K562 (cell line): ENCODE data around the gene IMPG2. TPM values are rescaled to one million over a fixed set of nuclear protein-coding genes. Genes with fewer than 3 reads are reported as not detected.

Experiments used
- ATAC-seq: fragments of 200-7000 bp; cut with Tn5 transposase; 3 replicates; pipeline ENCODE4 v1.9.1; 2020; ENCODE audit warnings: moderate library complexity
- BruUV-seq: library from RNA; stranded (reverse); fragments of 400-500 nt; replicated peaks from 2 replicates; lab custom pipeline; 2021; lab: Mats Ljungman, UMichigan
- CTCF ChIA-PET: fragments of 300-600 bp; formaldehyde crosslinking; extraction: SDS; loops from one replicate; lab custom pipeline; 2021; ENCODE audit warnings: low intra/inter-chr PET ratio; lab: Yijun Ruan, JAX
- POLR2A ChIA-PET: fragments of 300-600, 350-650 bp; sonication (Branson Sonifier 250); formaldehyde crosslinking; extraction: SDS; loops from one replicate; lab custom pipeline; 2021; ENCODE audit warnings: antibody characterized with exemption, inconsistent platforms; lab: Yijun Ruan, JAX
- DNase-seq, 4 experiments: peaks; one replicate each; pipeline versions ENCODE4 v3.0.0 to v3.0.0-alpha.2; 2011 to 2018; ENCODE audit warnings: low spot score in 3 of 4, mixed read lengths in 3 of 4; ENCODE audit errors: extremely low read depth in 1 of 4
- FAIRE-seq: peaks from 2 replicates; lab custom pipeline; 2011; peaks lifted over from hg19 to GRCh38; lab: Jason Lieb, UNC
- H2AFZ ChIP-seq: 2 replicates; pipeline ENCODE4 v1.6.0; 2011; ENCODE audit warnings: low read depth, low read length, control low read depth, inconsistent platforms
- H3K27ac ChIP-seq: fragments of 200-600 bp; 3 replicates; pipeline ENCODE4 v1.8.0; 2011; ENCODE audit warnings: low read depth, mild to moderate bottlenecking, control low read depth, inconsistent platforms, low read length, moderate library complexity, mixed read lengths; ENCODE audit errors: extremely low read depth
- H3K27me3 ChIP-seq, 2 experiments: fragments of 300-600 bp in 1 of 2; 2 replicates in 1 of 2; 3 replicates in 1 of 2; pipeline versions ENCODE4 v1.6.0 to v1.8.0; 2011; ENCODE audit warnings: inconsistent platforms in 2 of 2, low read length in 2 of 2, mild to moderate bottlenecking in 1 of 2, mixed read lengths in 1 of 2, moderate library complexity in 1 of 2; ENCODE audit not compliant: control insufficient read depth in 2 of 2, insufficient read depth in 2 of 2
- H3K36me3 ChIP-seq: fragments of 300-600 bp; 3 replicates; pipeline ENCODE4 v1.8.0; 2011; ENCODE audit warnings: mild to moderate bottlenecking, low read length, inconsistent platforms; ENCODE audit not compliant: control insufficient read depth, insufficient read depth
- H3K4me1 ChIP-seq, 2 experiments: fragments of 200-600 bp in 1 of 2; replicated peaks in 1 of 2; 2 replicates in 1 of 2; 3 replicates in 1 of 2; pipeline versions ENCODE4 v1.5.1 to v1.8.0; 2011; ENCODE audit warnings: inconsistent platforms in 2 of 2, low read length in 2 of 2, mild to moderate bottlenecking in 1 of 2, mixed read lengths in 1 of 2, moderate library complexity in 1 of 2; ENCODE audit not compliant: control insufficient read depth in 2 of 2, insufficient read depth in 2 of 2
- H3K4me2 ChIP-seq: 2 replicates; pipeline ENCODE4 v1.6.1; 2011; ENCODE audit warnings: low read length, control low read depth, inconsistent platforms, mixed read lengths; ENCODE audit not compliant: insufficient read depth
- H3K4me3 ChIP-seq: fragments of 200-600 bp; sonication (generic), shearing (Covaris generic); 2 replicates; pipeline ENCODE4 v1.5.1; 2016; ENCODE audit warnings: control low read depth, inconsistent platforms
- H3K79me2 ChIP-seq: fragments of 200-600 bp; 3 replicates; pipeline ENCODE4 v1.8.0; 2011; ENCODE audit warnings: low read length, inconsistent platforms; ENCODE audit not compliant: control insufficient read depth, insufficient read depth
- H3K9ac ChIP-seq, 2 experiments: 2 replicates each; pipeline versions ENCODE4 v1.6.0 to v1.6.1; 2011; ENCODE audit warnings: low read depth in 2 of 2, low read length in 2 of 2, control low read depth in 1 of 2, inconsistent platforms in 1 of 2, mild to moderate bottlenecking in 1 of 2, mixed read lengths in 1 of 2; ENCODE audit not compliant: insufficient read depth in 1 of 2
- H3K9me1 ChIP-seq: one replicate; pipeline ENCODE4 v1.6.0; 2011; ENCODE audit warnings: inconsistent platforms, mild to moderate bottlenecking, low read length, moderate library complexity; ENCODE audit not compliant: control insufficient read depth, insufficient read depth
- H3K9me3 ChIP-seq: replicated peaks from 2 replicates; pipeline ENCODE4 v1.5.1; 2011; ENCODE audit warnings: low read depth, low read length, inconsistent platforms; ENCODE audit not compliant: control insufficient read depth, insufficient read depth
- H4K20me1 ChIP-seq: replicated peaks from 2 replicates; pipeline ENCODE4 v1.6.1; 2011; ENCODE audit warnings: low read length, inconsistent platforms, mixed read lengths; ENCODE audit not compliant: control insufficient read depth, insufficient read depth
- EP300 ChIP-seq: IDR thresholded peaks from 2 replicates; pipeline ENCODE4 v1.6.1; 2012; ENCODE audit warnings: low read length, improper control_type of control experiment
- FOS ChIP-seq: IDR thresholded peaks from 3 replicates; pipeline ENCODE4 v1.6.1; 2011; ENCODE audit not compliant: insufficient read length; ENCODE audit errors: extremely low read depth
- HLTF ChIP-seq: fragments of 450-650 bp; IDR thresholded peaks from 2 replicates; pipeline ENCODE4 v1.6.1; 2016
- KAT2B ChIP-seq: IDR thresholded peaks from one replicate; pipeline ENCODE4 v1.6.1; 2012; ENCODE audit warnings: low read depth, mild to moderate bottlenecking, control low read depth, inconsistent platforms, low read length, moderate library complexity
- NFE2 ChIP-seq: IDR thresholded peaks from 2 replicates; pipeline ENCODE4 v1.6.1; 2014; ENCODE audit warnings: antibody characterized with exemption, low read depth
- RAD51 ChIP-seq: fragments of 450-650 bp; IDR thresholded peaks from 2 replicates; pipeline ENCODE4 v1.7.1; 2016; ENCODE audit warnings: low read depth, mild to moderate bottlenecking, borderline replicate concordance
- SMAD2 ChIP-seq: fragments of 150-350 bp; IDR thresholded peaks from 2 replicates; pipeline ENCODE4 v1.6.1; 2014; ENCODE audit warnings: low read depth, mild to moderate bottlenecking, low read length
- TFE3 ChIP-seq: fragments of 450-650 bp; formaldehyde crosslinking; IDR thresholded peaks from 2 replicates; pipeline ENCODE4 v1.4.0; 2020; ENCODE audit warnings: mild to moderate bottlenecking, mixed read lengths
- WGBS: fragments of 100-300 bp; shearing (Covaris generic); methylation state at CpG from one replicate; pipeline ENCODE4 v1.1.6; 2016; ENCODE audit warnings: low coverage, mixed read lengths; ENCODE audit not compliant: insufficient coverage; ENCODE audit errors: missing lambda C conversion rate; 5-methylcytosine and 5-hydroxymethylcytosine counted together
- in situ Hi-C: fragments of 300-500 bp; cut with MboI; formaldehyde crosslinking; loops from 4 replicates; pipeline ENCODE4 v1.15.0; 2018; ENCODE audit warnings: inconsistent platforms, mixed read lengths
- intact Hi-C: fragments of 100-400 bp; cut with micrococcal nuclease; formaldehyde crosslinking; loops from 2 replicates; pipeline ENCODE4 v1.14.2; 2022
- polyA plus RNA-seq, 8 experiments: library from polyadenylated mRNA; depleted of rRNA in 4 of 8; stranded (reverse) in 5 of 8; unstranded in 3 of 8; fragments of >200 nt; fragmentation: Nextera tagmentation in 2 of 8; fragmentation: Illumina TruSeq in 1 of 8; extraction: Ambion mirVana in 2 of 8; extraction: Trizol in 1 of 8; gene quantifications; 2 replicates each; pipeline versions ENCODE4 v1.2.1 to v1.2.3, GENCODE V29; 2011 to 2014; ENCODE audit warnings: inconsistent platforms in 1 of 8, missing spikeins in 1 of 8
- total RNA-seq, 7 experiments: library from RNA; depleted of rRNA in 6 of 7; stranded (reverse); fragments of >200 nt in 6 of 7; fragmentation: Illumina TruSeq in 2 of 7; extraction: Trizol in 2 of 7; gene quantifications; 2 replicates each; pipeline versions ENCODE4 v1.2.1 to v1.2.3, GENCODE V29; 2011 to 2021; ENCODE audit warnings: low replicate concordance in 1 of 7
- TF ChIP-seq, protein P1 (sequence below), 2 experiments: fragments of 450-650 bp; formaldehyde crosslinking in 1 of 2; IDR thresholded peaks; 2 replicates each; pipeline versions ENCODE4 v1.4.0 to v1.6.1; 2014 to 2020; ENCODE audit warnings: mild to moderate bottlenecking in 2 of 2, borderline replicate concordance in 1 of 2, low read depth in 1 of 2
- TF ChIP-seq, protein P2 (sequence below): fragments of 250-450 bp; sonication (Bioruptor Pico); IDR thresholded peaks from 2 replicates; pipeline ENCODE4 v1.5.0; 2021; ENCODE audit warnings: mild to moderate bottlenecking, borderline replicate concordance

IMPG2 gene
- total and polyA plus RNA-seq, 9 of the 15 experiments (the other 6 are each of a cell fraction or from before 2014, with no cell fraction given) = 0.04 to 0.36 (median 0.09) TPM

- DNase-seq = no peak
- CTCF ChIA-PET = no interaction called here
- no TSS peak for BruUV-seq
- no peak for TF ChIP-seq HLTF
- TF ChIP-seq, protein P1, sequence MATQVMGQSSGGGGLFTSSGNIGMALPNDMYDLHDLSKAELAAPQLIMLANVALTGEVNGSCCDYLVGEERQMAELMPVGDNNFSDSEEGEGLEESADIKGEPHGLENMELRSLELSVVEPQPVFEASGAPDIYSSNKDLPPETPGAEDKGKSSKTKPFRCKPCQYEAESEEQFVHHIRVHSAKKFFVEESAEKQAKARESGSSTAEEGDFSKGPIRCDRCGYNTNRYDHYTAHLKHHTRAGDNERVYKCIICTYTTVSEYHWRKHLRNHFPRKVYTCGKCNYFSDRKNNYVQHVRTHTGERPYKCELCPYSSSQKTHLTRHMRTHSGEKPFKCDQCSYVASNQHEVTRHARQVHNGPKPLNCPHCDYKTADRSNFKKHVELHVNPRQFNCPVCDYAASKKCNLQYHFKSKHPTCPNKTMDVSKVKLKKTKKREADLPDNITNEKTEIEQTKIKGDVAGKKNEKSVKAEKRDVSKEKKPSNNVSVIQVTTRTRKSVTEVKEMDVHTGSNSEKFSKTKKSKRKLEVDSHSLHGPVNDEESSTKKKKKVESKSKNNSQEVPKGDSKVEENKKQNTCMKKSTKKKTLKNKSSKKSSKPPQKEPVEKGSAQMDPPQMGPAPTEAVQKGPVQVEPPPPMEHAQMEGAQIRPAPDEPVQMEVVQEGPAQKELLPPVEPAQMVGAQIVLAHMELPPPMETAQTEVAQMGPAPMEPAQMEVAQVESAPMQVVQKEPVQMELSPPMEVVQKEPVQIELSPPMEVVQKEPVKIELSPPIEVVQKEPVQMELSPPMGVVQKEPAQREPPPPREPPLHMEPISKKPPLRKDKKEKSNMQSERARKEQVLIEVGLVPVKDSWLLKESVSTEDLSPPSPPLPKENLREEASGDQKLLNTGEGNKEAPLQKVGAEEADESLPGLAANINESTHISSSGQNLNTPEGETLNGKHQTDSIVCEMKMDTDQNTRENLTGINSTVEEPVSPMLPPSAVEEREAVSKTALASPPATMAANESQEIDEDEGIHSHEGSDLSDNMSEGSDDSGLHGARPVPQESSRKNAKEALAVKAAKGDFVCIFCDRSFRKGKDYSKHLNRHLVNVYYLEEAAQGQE (IDR thresholded peaks at IDR 0.05; ENCODE audit: borderline replicate concordance) = no peak
- TF ChIP-seq, protein P1 (CRISPR knock-in tag; IDR thresholded peaks at IDR 0.05; ENCODE audit: low read depth) = no peak
- no peak for TF ChIP-seq EP300
- TF ChIP-seq RAD51 = no peak
- TF ChIP-seq KAT2B = no peak
- no peak for TF ChIP-seq FOS
- no peak for TF ChIP-seq NFE2
- TF ChIP-seq, protein P2, sequence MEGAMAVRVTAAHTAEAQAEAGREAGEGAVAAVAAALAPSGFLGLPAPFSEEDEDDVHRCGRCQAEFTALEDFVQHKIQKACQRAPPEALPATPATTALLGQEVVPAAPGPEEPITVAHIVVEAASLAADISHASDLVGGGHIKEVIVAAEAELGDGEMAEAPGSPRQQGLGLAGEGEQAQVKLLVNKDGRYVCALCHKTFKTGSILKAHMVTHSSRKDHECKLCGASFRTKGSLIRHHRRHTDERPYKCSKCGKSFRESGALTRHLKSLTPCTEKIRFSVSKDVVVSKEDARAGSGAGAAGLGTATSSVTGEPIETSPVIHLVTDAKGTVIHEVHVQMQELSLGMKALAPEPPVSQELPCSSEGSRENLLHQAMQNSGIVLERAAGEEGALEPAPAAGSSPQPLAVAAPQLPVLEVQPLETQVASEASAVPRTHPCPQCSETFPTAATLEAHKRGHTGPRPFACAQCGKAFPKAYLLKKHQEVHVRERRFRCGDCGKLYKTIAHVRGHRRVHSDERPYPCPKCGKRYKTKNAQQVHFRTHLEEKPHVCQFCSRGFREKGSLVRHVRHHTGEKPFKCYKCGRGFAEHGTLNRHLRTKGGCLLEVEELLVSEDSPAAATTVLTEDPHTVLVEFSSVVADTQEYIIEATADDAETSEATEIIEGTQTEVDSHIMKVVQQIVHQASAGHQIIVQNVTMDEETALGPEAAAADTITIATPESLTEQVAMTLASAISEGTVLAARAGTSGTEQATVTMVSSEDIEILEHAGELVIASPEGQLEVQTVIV = no peak
- no peak for TF ChIP-seq TFE3 (CRISPR knock-in tag)
- no peak for TF ChIP-seq SMAD2
These were observed 117.0 kb downstream of the IMPG2 start for GRCh38 chr3:101203411-101203810.

More at GRCh38 chr3:101203411-101203810, 117.0 kb downstream of the IMPG2 start:
- no peak overlapping the region for H3K4me2 ChIP-seq
- H3K27me3 ChIP-seq = no peaks in the 10 kb centered on the region
- H3K4me1 ChIP-seq = no peaks in the 10 kb centered on the region; a peak in 1 of 5 replicates
- no peaks in the 10 kb centered on the region for H3K79me2 ChIP-seq
- 30% methylated on average over 4 of the region's 5 CpGs for WGBS
- H3K9me3 ChIP-seq = no peaks in the 10 kb centered on the region
- no peak for ATAC-seq
- H2AFZ ChIP-seq = no peak overlapping the region
- no peak overlapping the region for H3K27ac ChIP-seq
- no peaks in the 10 kb centered on the region for H3K36me3 ChIP-seq
- no peak overlapping the region for H3K9ac ChIP-seq
- in situ Hi-C loops = no loop called here
- no peaks in the 10 kb centered on the region for H3K9me1 ChIP-seq
- H4K20me1 ChIP-seq = no peaks in the 10 kb centered on the region
- intact Hi-C loops = no loop called here
- no peak overlapping the region for H3K4me3 ChIP-seq
- POLR2A ChIA-PET = no interaction called here
- FAIRE-seq = no peak
